B cell (primary cell): ENCODE data around the gene PAPPA.

Experiments used
- CTCF ChIP-seq: fragments of 200-600 bp; IDR thresholded peaks from one replicate; pipeline ENCODE4 v1.8.0; 2022; ENCODE audit warnings: antibody characterized with exemption, mild to moderate bottlenecking
- EZH2 ChIP-seq: IDR thresholded peaks from 2 replicates; pipeline ENCODE4 v1.6.1; 2012; ENCODE audit warnings: borderline replicate concordance, low read depth, mild to moderate bottlenecking, moderate library complexity, low read length; ENCODE audit not compliant: insufficient read depth, poor library complexity, severe bottlenecking

- TF ChIP-seq EZH2 (no peak), CTCF (no peak)
Measured at GRCh38 chr9:116251366-116251765, 97.8 kb downstream of the PAPPA start.
